Suprapubic skin (tissue), 4 donors: ENCODE results near the gene MRPL19.

Experiments
- EP300 ChIP-seq: sonication (generic); formaldehyde crosslinking; IDR thresholded peaks from one replicate; pipeline ENCODE4 v1.6.1; 2017; ENCODE audit warnings: antibody characterized with exemption
- POLR2A ChIP-seq, 2 donors: fragments of 450-650 bp; IDR thresholded peaks; one replicate each; pipeline ENCODE4 v1.6.1; 2017; ENCODE audit warnings: antibody characterized with exemption in 2 of 2, mild to moderate bottlenecking in 2 of 2, moderate library complexity in 2 of 2
- POLR2AphosphoS5 ChIP-seq, 3 donors: sonication (generic); formaldehyde crosslinking; IDR thresholded peaks; one replicate each; pipeline ENCODE4 v1.6.1; 2017; ENCODE audit warnings: antibody characterized with exemption in 3 of 3
- TF ChIP-seq, protein P1 (sequence below), 2 donors: fragments of 200-600 bp in 1 of 2; fragments of 450-650 bp in 1 of 2; sonication (generic) in 1 of 2; IDR thresholded peaks; one replicate each; pipeline ENCODE4 v1.5.1; 2016 to 2019; ENCODE audit warnings: antibody characterized with exemption in 2 of 2, mild to moderate bottlenecking in 1 of 2, moderate library complexity in 1 of 2

DNA sequence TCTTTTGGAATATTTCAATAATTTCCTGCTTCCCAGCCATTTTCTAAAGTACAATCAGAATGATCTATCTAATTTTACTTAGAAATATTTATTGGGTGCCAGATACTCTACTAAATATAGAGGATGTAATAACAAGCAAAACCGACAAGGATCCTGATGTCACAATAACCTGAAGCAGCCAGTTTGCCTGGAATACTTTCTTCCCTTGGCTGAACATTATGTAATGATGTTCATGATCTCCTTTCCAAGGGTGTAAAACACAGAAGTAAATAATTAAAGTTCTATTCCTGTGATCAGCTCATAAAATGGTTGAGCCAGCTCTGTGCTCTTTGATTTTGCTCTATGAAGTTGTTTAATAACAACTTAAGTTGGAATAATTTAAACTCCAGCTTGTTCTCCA, 2.6 kb upstream of the MRPL19 start:
- TF ChIP-seq, protein P1, sequence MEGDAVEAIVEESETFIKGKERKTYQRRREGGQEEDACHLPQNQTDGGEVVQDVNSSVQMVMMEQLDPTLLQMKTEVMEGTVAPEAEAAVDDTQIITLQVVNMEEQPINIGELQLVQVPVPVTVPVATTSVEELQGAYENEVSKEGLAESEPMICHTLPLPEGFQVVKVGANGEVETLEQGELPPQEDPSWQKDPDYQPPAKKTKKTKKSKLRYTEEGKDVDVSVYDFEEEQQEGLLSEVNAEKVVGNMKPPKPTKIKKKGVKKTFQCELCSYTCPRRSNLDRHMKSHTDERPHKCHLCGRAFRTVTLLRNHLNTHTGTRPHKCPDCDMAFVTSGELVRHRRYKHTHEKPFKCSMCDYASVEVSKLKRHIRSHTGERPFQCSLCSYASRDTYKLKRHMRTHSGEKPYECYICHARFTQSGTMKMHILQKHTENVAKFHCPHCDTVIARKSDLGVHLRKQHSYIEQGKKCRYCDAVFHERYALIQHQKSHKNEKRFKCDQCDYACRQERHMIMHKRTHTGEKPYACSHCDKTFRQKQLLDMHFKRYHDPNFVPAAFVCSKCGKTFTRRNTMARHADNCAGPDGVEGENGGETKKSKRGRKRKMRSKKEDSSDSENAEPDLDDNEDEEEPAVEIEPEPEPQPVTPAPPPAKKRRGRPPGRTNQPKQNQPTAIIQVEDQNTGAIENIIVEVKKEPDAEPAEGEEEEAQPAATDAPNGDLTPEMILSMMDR (IDR thresholded peaks at IDR 0.05): no peak
- TF ChIP-seq EP300: no peak
- no peak for TF ChIP-seq POLR2AphosphoS5 (IDR thresholded peaks at IDR 0.05)
- TF ChIP-seq POLR2A (IDR thresholded peaks at IDR 0.05): no peak
